Esophagus squamous epithelium (tissue), 4 donors: Measurements from ENCODE around the gene KPTN.

Experiments
- POLR2A ChIP-seq, 4 donors: fragments of 450-650 bp; IDR thresholded peaks; one replicate each; pipeline ENCODE4 v1.6.1; 2017; ENCODE audit warnings: antibody characterized with exemption in 4 of 4, mild to moderate bottlenecking in 4 of 4, moderate library complexity in 3 of 4
- TF ChIP-seq, protein P1 (sequence below), 6 experiments: fragments of 450-650 bp in 4 of 6; fragments of 200-600 bp in 2 of 6; sonication (generic) in 2 of 6; IDR thresholded peaks; one replicate each; pipeline ENCODE4 v1.5.1; 2016 to 2019; ENCODE audit warnings: antibody characterized with exemption in 6 of 6, mild to moderate bottlenecking in 4 of 6, moderate library complexity in 4 of 6

- TF ChIP-seq, protein P1, sequence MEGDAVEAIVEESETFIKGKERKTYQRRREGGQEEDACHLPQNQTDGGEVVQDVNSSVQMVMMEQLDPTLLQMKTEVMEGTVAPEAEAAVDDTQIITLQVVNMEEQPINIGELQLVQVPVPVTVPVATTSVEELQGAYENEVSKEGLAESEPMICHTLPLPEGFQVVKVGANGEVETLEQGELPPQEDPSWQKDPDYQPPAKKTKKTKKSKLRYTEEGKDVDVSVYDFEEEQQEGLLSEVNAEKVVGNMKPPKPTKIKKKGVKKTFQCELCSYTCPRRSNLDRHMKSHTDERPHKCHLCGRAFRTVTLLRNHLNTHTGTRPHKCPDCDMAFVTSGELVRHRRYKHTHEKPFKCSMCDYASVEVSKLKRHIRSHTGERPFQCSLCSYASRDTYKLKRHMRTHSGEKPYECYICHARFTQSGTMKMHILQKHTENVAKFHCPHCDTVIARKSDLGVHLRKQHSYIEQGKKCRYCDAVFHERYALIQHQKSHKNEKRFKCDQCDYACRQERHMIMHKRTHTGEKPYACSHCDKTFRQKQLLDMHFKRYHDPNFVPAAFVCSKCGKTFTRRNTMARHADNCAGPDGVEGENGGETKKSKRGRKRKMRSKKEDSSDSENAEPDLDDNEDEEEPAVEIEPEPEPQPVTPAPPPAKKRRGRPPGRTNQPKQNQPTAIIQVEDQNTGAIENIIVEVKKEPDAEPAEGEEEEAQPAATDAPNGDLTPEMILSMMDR (IDR thresholded peaks at IDR 0.05): no peak
- TF ChIP-seq POLR2A (IDR thresholded peaks at IDR 0.05): no peak
Measured at GRCh38 chr19:47507924-47508553, 24.0 kb upstream of the KPTN start.
